HG02884 (cell line): ENCODE measurements around the gene TCFL5.

Experiments
- ATAC-seq: cut with Tn5 transposase; IDR thresholded peaks from one replicate; pipeline ENCODE4 v1.9.1; 2021; ENCODE audit warnings: mild to moderate bottlenecking, moderate library complexity; ENCODE audit not compliant: unreplicated experiment

Gene TCFL5

DNA sequence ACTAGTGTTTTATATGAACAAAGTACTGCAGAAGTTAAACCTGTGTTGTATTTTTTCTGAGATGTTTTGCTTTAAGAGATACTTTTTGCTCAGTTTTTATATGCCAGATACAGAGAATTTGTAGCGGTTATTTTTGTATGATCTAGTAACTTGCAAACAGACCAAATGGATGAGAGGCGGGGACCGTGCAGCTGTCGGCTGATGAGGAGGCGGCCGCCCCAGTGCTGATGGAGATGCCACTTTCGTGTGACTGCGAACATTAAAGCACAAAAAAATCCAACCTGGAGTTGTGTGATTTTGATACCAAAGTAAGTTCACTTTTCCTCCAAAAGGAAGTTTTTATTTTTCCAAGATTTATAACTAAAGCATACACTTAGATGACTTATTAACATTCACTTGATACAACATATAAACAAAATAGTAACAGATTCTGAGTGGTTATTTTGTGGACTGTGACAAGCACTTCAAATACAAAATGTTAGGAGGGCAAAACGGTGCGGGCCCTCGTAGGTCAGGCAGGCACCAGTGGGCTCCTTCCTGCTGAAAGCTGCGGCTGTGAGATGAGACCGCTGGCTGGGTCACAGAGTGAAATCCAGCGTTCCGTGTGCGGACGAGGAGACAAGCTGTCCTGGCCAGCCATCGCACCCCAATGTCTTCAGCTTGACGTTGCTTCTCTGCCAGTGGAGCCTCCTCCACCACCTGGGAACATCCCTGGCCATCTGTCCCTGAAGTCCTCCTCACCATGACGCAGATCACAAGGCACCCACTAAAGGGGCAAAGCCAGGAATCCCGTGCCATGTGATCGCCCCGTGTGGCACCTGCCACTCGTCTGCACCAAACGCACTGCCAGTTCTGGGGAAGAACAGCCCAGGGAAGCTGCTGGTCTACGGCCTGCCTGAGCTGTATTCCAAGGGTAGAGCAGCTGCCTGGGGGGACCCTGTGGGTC lies 61.0 kb downstream of the TCFL5 start:
- ATAC-seq, result no peak

DNA sequence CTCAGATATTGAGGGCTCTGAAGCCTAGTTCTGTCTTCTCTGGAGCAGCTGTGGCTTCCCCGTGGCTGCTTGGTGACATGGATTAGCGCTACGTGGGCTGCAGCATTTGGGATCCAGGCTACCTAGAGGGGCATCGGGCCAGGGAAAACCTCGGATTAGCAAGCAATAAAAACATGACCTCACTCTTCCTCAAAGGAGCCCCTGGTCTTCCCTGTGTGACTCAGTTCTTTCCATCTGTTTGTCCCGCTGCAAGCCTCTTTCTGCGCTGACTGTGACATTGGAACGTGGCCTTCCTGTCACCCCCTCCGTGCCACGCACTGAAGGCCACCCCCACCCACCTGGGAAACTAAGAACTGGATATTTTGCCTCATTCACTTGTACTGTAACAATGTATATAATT lies 61.7 kb downstream of the TCFL5 start:
- ATAC-seq, result no peak

DNA sequence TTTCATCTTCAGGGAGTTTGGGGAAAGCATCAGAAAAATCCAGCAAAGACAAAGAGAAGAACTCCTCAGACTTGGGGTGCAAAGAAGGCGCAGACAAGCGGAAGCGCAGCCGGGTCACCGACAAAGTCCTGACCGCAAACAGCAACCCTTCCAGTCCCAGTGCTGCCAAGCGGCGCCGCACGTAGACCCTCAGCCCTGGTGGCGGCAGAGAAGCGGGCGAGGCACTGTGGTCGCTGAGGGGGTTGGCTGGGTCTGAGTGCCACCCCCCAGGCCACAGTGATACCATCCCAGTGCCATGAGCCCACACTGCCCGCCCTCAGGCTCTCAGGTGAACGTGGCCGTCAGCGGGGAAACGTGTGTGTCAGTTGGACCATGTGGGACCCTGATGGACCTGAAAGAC lies 62.2 kb downstream of the TCFL5 start:
- no peak for ATAC-seq

DNA sequence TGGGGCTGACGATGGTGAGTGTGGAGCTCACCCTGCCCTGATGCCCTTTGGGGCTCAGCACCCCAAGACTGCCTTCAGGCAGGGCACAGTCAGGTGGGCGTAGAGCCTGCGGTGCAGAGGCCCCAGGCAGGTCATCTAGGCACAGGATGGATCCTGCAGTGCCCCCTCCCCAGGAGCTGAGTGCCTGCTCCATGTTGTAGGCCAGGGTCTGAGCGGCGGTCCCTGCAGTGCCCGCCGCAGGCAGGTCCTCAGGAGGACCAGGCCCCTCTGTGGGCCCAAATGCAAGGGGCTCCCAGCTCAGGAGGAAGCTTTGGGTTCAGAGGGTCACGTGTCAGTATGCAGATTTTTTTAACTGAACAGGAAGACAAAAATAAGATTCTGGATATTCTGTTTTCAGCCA lies 62.6 kb downstream of the TCFL5 start:
- ATAC-seq, result no peak

DNA sequence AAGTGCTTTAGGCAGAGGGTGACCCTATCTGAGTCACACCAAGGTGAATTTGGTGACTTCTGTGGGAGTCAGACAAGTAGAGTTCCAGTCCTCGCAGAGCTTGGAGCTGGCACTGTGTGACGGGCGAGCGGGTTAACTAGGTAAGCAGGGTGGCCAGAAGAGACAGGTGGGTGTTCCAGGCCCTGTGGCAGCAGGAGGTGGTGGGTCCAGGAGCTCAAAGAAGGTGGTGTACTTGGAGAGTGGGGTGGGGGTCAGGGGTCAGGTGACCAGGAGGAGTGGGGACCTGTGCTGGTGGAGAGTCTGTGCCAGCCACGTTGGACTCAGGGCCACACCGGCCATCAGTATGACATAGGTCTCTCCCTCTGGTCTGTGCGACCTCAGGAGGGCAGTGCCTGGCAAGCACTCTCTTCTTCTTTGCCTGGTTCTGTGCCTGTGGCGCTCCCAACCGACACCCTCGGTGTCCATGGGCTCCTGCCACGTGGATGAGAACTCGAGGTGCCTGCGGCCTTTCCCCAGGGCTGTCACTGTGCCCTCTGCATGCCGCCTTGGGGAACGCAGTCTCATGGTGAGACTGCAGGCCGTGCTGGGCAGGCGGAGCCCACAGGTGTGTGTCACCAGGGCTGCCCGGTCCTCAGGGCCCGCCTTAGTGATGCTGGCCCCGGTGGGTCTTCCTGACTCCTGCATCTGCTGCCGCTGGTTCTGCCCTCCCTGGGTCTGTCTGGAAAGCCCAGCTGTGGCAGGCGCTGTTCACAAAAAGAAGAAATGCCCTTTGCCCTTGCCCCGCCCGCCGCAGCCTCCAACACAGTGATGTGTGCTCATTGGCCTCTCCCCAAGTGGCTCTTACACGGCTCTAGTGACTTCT lies 63.7 kb downstream of the TCFL5 start:
- ATAC-seq, result no peak

GRCh38 chr20:62796699-62797491 lies 64.7 kb downstream of the TCFL5 start:
- peak; percentile 11 for ATAC-seq

- ATAC-seq, result no peak
Observed at GRCh38 chr20:62795023-62795761, 66.4 kb downstream of the TCFL5 start.

DNA sequence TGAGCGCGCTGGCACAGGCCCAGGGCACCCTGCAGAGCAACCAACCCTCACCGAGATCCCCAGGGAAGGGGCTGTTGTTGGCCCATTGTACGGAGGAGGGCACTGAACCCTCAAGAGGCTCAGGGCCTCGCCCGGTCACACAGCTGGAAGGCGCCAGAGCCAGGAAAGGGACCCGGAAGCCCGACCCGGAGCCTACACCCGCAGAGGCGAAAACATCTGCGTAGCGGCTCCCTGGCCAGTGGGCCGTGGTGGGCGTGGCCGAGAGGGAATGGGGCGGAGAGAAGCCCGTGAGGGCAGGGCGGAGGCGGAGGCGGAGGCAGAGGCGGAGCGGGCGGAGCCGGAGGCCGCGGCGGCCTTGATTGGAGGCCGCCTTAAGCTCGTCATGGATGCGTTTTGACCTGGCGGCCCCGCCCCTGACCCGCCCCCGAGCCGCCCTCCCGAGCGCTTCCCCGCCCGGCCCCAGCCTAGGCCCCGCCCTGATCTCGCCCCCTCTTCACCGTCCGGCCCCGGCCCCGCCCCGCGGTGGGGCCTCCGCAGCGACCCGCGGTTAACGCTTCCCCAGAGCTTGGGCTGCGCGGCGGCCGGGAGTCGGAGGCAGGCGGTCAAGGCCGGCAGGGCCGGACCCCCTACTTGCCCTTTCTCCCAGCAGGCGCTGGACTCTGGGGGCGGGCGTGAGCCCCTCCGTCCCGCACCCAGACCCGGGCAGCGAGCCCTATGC lies 67.5 kb downstream of the TCFL5 start:
- ATAC-seq, result peak; percentile 60

DNA sequence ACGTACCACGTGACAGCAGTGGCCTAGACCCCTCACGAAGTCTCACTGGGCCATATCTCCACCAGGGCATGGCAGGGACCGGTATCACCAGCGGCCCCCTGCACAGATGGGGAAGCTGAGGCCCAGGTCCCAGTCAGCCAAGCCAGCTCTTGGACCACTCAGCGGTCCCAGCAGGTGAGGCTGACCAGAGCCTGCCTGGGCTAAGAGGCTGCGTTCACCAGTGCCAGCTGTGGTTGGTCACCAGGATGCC lies 67.9 kb downstream of the TCFL5 start:
- ATAC-seq, result no peak

- no peak for ATAC-seq
Observed at GRCh38 chr20:62792940-62793756, 68.5 kb downstream of the TCFL5 start.

- no peak for ATAC-seq
Observed at GRCh38 chr20:62792182-62792939, 69.3 kb downstream of the TCFL5 start.

DNA sequence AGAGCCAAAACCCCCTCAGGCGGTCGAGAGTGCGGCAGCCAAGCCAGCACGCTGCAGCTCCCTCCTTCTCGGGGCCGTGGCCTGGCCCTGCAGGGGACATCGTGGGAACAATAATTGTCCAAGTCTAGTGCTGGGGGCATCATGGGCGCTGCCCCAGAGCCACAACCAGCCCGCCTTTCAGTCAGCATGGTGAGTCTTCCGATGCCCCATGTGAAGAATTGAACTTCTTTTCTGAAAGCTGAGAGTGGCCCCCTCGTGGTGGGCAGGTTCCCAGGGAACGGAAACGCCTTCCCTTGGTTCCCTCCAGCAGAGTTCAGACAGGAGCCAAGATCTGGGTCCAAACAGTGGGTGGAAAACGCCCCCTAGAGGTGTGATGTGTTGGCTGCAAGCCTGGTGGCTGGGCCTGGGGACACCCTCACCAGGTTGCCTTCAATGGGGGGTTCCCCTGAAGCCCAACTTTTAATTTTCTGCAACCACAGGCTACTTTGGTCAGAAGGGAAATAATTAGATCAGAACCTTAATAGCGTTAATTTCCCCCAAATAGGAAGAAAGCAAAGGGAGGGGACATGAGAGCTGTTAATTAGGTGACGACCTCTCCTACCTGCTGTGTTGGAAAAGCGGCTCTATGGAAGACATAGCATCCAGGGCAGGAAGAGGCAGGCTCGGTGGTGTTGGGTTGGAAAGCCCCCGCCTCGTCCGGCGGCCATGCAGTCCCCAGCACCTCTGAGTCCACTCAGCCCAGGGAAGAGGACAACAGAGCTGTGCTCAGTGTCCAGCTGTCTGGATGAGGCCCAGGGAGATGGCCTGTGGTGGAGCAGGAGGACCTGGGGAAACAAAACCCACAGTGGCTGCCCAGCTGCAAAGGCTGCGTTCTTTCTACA lies 70.1 kb downstream of the TCFL5 start:
- ATAC-seq, result no peak
